ENCODE data around the gene TRA2B. TPM values are rescaled to one million over a fixed set of nuclear protein-coding genes. Genes with fewer than 3 reads are reported as not detected.
"Not testable (repeated sequence)": the region's sequence is repeated elsewhere in the genome, so short reads cannot be mapped to it uniquely, and the experiment has no call there.

TRA2B gene
- total RNA-seq, 2 donors from 2014 or later: 158 to 232 TPM

- H3K27me3 Mint-ChIP-seq: no peaks in the 10 kb centered on the region
- ATAC-seq (replicated peaks): no peak
- H3K36me3 Mint-ChIP-seq (ENCODE audit: low read depth): peaks cover 100% of the 10 kb centered on the region
- H3K4me1 Mint-ChIP-seq: peaks cover 65% of the 10 kb centered on the region
- peak overlapping the region; percentile 38 for H3K27ac Mint-ChIP-seq
- no peaks in the 10 kb centered on the region for H3K9me3 Mint-ChIP-seq
- peak overlapping the region; percentile 99 for H3K4me3 Mint-ChIP-seq
These were observed 11.4 kb downstream of the TRA2B start for GRCh38 chr3:185926445-185926844.

GRCh38 chr3:185925353-185925752 lies 12.5 kb downstream of the TRA2B start:
- Mint-ChIP-seq H3K36me3 (ENCODE audit: low read depth) (peaks cover 100% of the 10 kb centered on the region), H3K27me3 (no peaks in the 10 kb centered on the region), H3K4me3 (no peak overlapping the region), H3K4me1 (peaks cover 56% of the 10 kb centered on the region), H3K27ac (peak overlapping the region; percentile 10), H3K9me3 (no peaks in the 10 kb centered on the region)
- ATAC-seq (replicated peaks): no peak

- Mint-ChIP-seq H3K27ac (no peak overlapping the region), H3K4me3 (no peak overlapping the region), H3K36me3 (ENCODE audit: low read depth) (peaks cover 100% of the 10 kb centered on the region), H3K4me1 (peaks cover 46% of the 10 kb centered on the region), H3K27me3 (no peaks in the 10 kb centered on the region), H3K9me3 (no peaks in the 10 kb centered on the region)
- ATAC-seq (replicated peaks): no peak
These were observed 13.4 kb downstream of the TRA2B start for GRCh38 chr3:185924375-185924774.

- Mint-ChIP-seq H3K36me3 (ENCODE audit: low read depth) (peaks cover 100% of the 10 kb centered on the region), H3K27ac (no peak overlapping the region), H3K9me3 (no peaks in the 10 kb centered on the region), H3K4me1 (peaks cover 8% of the 10 kb centered on the region), H3K27me3 (no peaks in the 10 kb centered on the region), H3K4me3 (no peak overlapping the region)
- no peak for ATAC-seq (replicated peaks)
These were observed 17.6 kb downstream of the TRA2B start for GRCh38 chr3:185920184-185920583.

GRCh38 chr3:185916042-185916833 lies 21.6 kb downstream of the TRA2B start:
- ATAC-seq (replicated peaks): no peak
- H3K27me3 Mint-ChIP-seq: no peaks in the 10 kb centered on the region
- H3K9me3 Mint-ChIP-seq: no peaks in the 10 kb centered on the region
- no peaks in the 10 kb centered on the region for H3K4me1 Mint-ChIP-seq
- H3K36me3 Mint-ChIP-seq (ENCODE audit: low read depth): peaks cover 85% of the 10 kb centered on the region
- no peak overlapping the region for H3K4me3 Mint-ChIP-seq
- peak overlapping the region; percentile 26 for H3K27ac Mint-ChIP-seq

- Mint-ChIP-seq H3K4me3 (no peak overlapping the region), H3K27me3 (no peaks in the 10 kb centered on the region), H3K27ac (no peak overlapping the region), H3K9me3 (no peaks in the 10 kb centered on the region), H3K36me3 (ENCODE audit: low read depth) (peaks cover 79% of the 10 kb centered on the region), H3K4me1 (no peaks in the 10 kb centered on the region)
- no peak for ATAC-seq (replicated peaks)
These were observed 22.2 kb downstream of the TRA2B start for GRCh38 chr3:185915642-185916041.

GRCh38 chr3:185914911-185915629 lies 22.7 kb downstream of the TRA2B start:
- H3K27ac Mint-ChIP-seq: no peak overlapping the region
- H3K4me3 Mint-ChIP-seq: no peak overlapping the region
- peaks cover 73% of the 10 kb centered on the region for H3K36me3 Mint-ChIP-seq (ENCODE audit: low read depth)
- ATAC-seq (replicated peaks): no peak
- H3K4me1 Mint-ChIP-seq: no peaks in the 10 kb centered on the region
- no peaks in the 10 kb centered on the region for H3K9me3 Mint-ChIP-seq
- H3K27me3 Mint-ChIP-seq: no peaks in the 10 kb centered on the region

GRCh38 chr3:185912929-185913901 lies 24.6 kb downstream of the TRA2B start:
- H3K4me1 Mint-ChIP-seq: no peaks in the 10 kb centered on the region
- no peaks in the 10 kb centered on the region for H3K27me3 Mint-ChIP-seq
- peak; percentile 18 for ATAC-seq (replicated peaks)
- peaks cover 55% of the 10 kb centered on the region for H3K36me3 Mint-ChIP-seq (ENCODE audit: low read depth)
- H3K9me3 Mint-ChIP-seq: no peaks in the 10 kb centered on the region
- no peak overlapping the region for H3K4me3 Mint-ChIP-seq
- no peak overlapping the region for H3K27ac Mint-ChIP-seq

GRCh38 chr3:185912512-185912911 lies 25.3 kb downstream of the TRA2B start:
- ATAC-seq (replicated peaks): no peak
- Mint-ChIP-seq H3K9me3 (no peaks in the 10 kb centered on the region), H3K27me3 (no peaks in the 10 kb centered on the region), H3K36me3 (ENCODE audit: low read depth) (peaks cover 48% of the 10 kb centered on the region), H3K27ac (no peak overlapping the region), H3K4me3 (no peak overlapping the region), H3K4me1 (no peaks in the 10 kb centered on the region)

GRCh38 chr3:185911076-185911448 lies 26.8 kb downstream of the TRA2B start:
- not testable (repeated sequence) for H3K9me3 Mint-ChIP-seq; H3K27ac Mint-ChIP-seq; ATAC-seq (replicated peaks); H3K27me3 Mint-ChIP-seq; H3K4me1 Mint-ChIP-seq; H3K4me3 Mint-ChIP-seq
- H3K36me3 Mint-ChIP-seq (ENCODE audit: low read depth): peaks cover 33% of the 10 kb centered on the region

- H3K27me3 Mint-ChIP-seq; ATAC-seq (replicated peaks); H3K4me3 Mint-ChIP-seq; H3K4me1 Mint-ChIP-seq; H3K9me3 Mint-ChIP-seq: not testable (repeated sequence)
- H3K36me3 Mint-ChIP-seq (ENCODE audit: low read depth): peaks cover 27% of the 10 kb centered on the region
- peak overlapping the region; percentile 64 for H3K27ac Mint-ChIP-seq
These were observed 27.3 kb downstream of the TRA2B start for GRCh38 chr3:185910322-185911075.

GRCh38 chr3:185909913-185910312 lies 27.9 kb downstream of the TRA2B start:
- Mint-ChIP-seq H3K36me3 (ENCODE audit: low read depth) (peaks cover 22% of the 10 kb centered on the region), H3K27ac (peak overlapping the region; percentile 64)
- not testable (repeated sequence) for H3K4me1 Mint-ChIP-seq; ATAC-seq (replicated peaks); H3K27me3 Mint-ChIP-seq; H3K4me3 Mint-ChIP-seq; H3K9me3 Mint-ChIP-seq

- no peaks in the 10 kb centered on the region for H3K4me1 Mint-ChIP-seq
- H3K27ac Mint-ChIP-seq: no peak overlapping the region
- no peaks in the 10 kb centered on the region for H3K36me3 Mint-ChIP-seq (ENCODE audit: low read depth)
- no peaks in the 10 kb centered on the region for H3K9me3 Mint-ChIP-seq
- ATAC-seq (replicated peaks): peak; percentile 57
- peaks cover 3% of the 10 kb centered on the region for H3K27me3 Mint-ChIP-seq
- H3K4me3 Mint-ChIP-seq: no peak overlapping the region
These were observed 37.6 kb downstream of the TRA2B start for GRCh38 chr3:185900228-185900627.

- H3K27me3 Mint-ChIP-seq: peaks cover 3% of the 10 kb centered on the region
- H3K36me3 Mint-ChIP-seq (ENCODE audit: low read depth): no peaks in the 10 kb centered on the region
- H3K4me1 Mint-ChIP-seq: no peaks in the 10 kb centered on the region
- no peaks in the 10 kb centered on the region for H3K9me3 Mint-ChIP-seq
- ATAC-seq (replicated peaks): no peak
- H3K4me3 Mint-ChIP-seq: no peak overlapping the region
- no peak overlapping the region for H3K27ac Mint-ChIP-seq
These were observed 41.2 kb downstream of the TRA2B start for GRCh38 chr3:185896636-185897035.
